Measurements from ENCODE around the gene SKIC3. TPM values are rescaled to one million over a fixed set of nuclear protein-coding genes. Genes with fewer than 3 reads are reported as not detected.

SKIC3 gene
- total RNA-seq: 10 to 100 TPM; 81.6 to 81.8 TPM

GRCh38 chr5:95554647-95555548, at the start of gene SKIC3, which contains the start of gene ARSK:
SKIC3 (minus strand) TSS chr5:95554977; CDS start chr5:95547150, 7,827 bp downstream.
ARSK (plus strand) TSS chr5:95555101; CDS start chr5:95555279, 178 bp downstream.

Other genes starting within 250 kb of the SKIC3 start
- gene FAM81B, start 163.6 kb downstream of the SKIC3 start, total RNA-seq: not detected
- 1 to 10 TPM; 5.7 to 6.2 TPM for gene ARSK, start 124 bp upstream of the SKIC3 start, total RNA-seq
- gene GPR150, start 65.1 kb upstream of the SKIC3 start, total RNA-seq: 1 to 10 TPM; 1.6 to 1.8 TPM
- 1 to 10 TPM; 5.7 to 7.5 TPM for gene RFESD, start 91.8 kb upstream of the SKIC3 start, total RNA-seq
- gene SPATA9, start 128.0 kb upstream of the SKIC3 start, total RNA-seq: not detected
- under 1 TPM; 0.65 to 0.71 TPM for gene RHOBTB3, start 176.4 kb upstream of the SKIC3 start, total RNA-seq

Data from activated naive CD4-positive, alpha-beta T cell treated with anti-CD3 and anti-CD28 coated beads, Interleukin-2, amount 10 ng/mL, durations not matched to agents 5 hours and 36 hours (primary cell).